GM21390 (cell line): ENCODE results near the gene MN1.

Source experiments
- ATAC-seq: cut with Tn5 transposase; IDR thresholded peaks from one replicate; pipeline ENCODE4 v1.9.1; 2021; ENCODE audit not compliant: unreplicated experiment

The MN1 gene

DNA sequence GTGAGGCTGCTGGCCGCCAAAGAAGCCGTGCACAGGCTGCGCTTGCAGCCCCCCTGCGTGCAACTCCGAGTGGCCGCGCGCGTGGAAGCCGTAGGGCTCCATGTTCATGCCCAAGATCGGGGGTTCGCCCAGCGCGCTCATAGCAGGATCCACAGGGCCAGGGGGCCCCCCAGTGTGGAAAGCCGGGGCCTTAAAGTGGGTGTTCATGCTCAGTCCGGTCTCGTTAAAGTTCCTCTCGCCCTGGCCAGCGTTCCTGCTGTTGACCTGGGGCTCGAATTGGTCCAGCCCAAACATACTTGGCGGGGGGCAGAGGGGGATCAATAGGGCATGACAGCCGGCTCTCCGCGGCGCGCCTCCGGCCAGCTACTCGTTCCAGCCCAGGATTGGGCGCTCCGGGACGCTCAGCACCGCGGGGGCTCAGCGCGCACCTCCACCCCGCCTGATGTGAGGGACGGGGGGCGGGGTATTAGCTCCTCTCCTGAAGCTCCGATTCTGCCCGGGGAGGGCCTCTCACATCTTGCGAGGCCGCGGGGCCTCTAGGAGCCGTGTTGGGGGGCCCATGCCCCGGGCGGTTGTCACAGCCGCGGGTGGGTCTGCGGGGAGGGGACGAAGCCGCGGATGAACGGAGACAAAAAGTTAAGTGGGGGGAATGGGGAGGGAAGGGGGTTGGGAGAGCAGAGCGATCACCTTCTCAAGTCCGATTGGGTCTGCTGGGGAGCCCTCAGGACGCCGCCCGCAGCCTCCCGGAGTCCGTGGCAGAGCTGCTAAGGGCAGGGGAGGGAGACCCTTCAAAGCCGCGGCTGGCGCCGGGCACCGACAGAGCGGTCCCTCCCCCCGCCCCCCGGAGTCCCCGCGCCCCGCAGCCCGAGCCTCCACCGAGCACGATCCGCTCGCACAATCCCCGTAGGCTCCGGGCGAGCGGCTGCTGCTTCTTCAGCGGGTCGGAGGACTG, 1.0 kb downstream of the MN1 start:
- ATAC-seq = no peak

DNA sequence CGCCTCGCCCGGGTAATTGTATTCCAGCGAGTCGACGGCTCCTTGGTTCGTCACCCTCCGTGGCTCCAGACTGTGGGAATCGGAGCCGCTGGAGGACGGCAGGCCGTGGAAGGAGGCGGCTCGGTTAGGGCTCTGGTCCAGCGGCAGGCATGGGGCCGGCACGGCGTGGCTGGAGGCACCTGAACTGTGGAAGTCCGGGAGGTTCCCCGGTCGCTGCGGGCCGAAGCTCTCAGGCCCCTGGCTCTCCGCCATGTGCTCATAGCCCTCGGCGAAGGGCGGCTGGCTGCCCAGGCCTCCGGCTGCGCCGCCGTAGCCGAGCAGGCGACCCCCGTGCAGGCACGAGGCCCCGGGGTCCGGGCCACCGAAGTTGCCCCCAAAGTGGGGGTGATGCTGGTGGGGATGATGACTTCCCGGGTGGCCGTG, 1.7 kb downstream of the MN1 start:
- ATAC-seq = no peak

DNA sequence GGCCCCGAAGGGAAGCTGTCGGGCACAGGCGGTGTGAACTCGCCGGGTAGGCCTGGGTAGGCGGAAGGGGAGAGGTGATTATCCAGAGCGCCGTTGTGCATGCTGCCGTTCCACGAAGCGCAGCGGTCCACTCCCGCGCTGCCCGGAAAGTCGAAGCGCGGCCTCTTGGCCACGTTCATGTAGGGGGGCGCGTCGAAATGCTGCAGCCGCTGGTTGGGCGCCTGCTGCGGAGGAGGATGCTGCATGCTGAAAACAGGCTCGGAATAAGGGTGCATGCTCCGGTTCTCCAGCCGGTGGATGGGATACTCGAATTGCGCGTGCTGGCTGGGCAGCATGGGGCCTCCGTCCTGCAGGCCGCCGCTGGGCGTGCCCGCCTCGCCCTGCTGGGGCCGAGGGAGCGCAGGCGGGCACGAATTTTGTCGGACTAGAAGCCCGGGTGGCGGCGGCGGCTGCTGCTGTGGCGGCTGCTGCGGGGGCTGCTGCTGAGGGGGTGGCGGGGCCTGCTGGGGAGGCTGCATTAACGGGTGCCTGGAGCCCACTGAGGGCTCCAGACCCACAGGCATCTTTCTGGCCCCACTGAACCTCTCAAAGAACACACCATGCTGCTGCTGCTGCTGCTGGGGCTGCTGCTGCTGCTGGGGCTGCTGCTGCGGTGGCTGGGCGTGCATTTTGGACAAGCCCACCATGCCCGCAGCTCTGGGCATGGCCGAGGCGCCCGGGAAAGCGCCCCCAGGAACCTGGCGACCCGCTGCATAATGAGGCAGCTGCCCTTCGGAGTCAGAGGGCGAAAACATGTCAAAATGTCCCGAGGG, 2.3 kb downstream of the MN1 start:
- ATAC-seq = no peak

DNA sequence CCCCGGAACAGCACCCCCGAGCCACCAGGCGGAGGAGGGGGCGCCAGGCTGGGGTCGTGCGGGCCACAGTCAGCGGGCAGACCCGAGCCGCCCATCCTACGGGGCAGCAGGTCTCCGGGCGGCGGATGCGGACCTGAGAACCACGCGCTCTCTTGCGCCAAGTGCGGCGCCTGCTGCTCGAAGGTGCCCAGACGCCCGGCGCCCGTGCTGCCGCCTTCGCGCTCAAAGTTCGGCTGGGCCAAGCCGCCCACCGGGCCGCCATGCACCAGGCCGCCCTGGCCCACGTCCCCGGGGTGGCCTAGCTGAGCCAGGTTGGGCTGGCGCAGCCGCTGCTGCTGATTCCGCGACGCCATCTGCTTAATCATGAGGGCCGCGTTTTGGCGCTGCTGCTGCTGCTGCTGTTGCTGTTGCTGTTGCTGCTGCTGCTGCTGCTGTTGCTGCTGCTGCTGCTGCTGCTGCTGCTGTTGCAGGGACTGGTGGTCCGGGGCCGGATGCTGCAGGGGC, 3.0 kb downstream of the MN1 start:
- ATAC-seq = no peak

DNA sequence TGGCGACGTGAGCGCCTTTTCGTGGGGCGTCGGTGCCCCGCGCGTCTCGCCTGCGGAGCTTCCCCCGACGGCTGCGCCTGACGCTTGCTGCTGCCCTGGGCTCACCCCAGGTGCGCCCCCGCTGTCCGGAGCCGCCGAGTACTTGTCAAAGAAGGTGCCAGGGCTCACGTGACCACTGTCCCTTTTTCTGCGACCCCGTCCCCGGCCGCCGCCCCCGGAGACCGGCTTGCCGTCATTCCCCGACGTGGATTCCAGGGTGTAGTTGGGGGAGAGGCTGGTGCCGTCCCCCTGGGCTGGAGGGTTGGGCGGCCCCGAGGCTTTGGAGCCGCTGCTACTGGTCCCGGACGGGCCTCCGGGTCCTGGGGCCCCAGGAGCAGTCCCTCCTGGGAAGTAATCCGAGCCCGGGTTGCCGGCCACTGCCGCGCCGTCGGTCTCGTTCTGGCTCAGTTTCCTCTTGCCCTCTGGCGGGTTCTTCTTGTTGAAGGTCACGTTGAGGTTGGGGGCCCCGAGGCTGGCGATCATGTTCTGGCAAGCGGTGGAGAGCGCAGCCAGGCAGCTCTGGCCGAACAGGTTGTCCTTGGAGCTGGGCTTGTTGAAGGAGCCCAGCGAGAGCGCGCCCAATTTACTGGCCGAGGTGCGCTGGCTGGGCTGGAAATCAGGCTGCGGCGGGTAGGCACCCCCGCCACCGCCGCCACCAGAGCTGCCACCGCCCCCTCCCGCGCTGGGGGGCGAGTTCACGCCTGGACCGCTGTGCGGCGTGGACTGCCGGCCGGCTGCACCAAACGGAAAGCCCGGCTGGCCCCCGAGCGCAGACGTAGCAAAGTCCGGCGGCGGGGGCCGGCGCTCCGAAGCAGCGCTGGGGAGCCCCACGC, 3.8 kb downstream of the MN1 start:
- ATAC-seq = no peak

DNA sequence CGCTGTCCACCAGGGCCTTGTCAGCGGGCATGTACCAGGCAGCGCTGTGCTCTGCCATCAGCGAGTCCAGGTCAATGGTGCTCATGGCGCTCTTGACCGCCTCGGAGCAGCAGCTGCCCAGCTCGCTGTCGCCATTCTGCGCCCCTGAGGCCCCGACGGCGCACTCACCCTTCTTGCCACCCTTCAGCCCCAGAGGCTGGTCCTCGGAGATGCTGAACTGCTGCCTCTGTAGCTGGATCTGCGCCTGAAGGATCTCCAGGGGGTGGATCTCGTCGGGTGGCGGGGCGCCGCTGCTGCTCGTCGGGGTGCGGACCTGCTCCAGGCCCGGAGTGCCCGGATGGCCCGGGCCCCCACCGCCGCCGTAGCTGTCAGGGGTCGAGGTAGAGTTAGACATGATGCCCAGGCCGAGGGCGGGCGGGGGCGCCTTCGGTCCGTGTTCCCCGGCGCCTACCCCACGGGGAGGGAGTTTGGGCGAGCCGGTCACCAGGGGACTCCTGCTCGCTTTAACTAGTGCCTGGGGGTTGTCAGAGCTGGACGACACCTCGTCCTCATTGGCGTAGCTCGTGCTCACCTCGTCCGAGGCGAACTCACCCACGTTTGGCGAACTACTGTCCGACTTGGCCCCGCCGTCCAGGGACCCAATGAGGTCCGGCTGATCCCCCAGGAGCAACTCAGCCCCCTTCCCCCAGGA, 4.6 kb downstream of the MN1 start:
- no peak for ATAC-seq

GRCh38 chr22:27795696-27796517, 5.6 kb downstream of the MN1 start:
- no peak for ATAC-seq

DNA sequence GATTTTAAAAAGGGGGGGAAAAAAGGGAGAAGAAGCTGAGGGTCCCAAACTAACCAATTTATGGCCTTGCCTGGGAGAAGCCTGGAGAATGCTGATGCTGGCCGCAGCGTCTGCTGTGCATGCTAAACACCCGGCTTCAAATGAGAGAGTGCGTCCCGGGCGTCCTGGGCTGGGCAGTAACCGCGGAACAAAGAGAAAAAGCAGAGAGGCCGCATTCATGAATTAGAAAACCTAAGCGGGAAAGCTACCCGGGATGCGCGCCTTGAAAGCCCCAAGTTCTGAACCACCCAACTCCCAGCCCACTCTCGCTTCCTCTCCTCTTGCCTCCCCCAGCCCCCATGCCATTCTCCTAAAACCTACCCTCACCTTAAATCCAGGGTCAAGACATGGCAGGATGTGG, 6.5 kb downstream of the MN1 start:
- ATAC-seq = no peak

DNA sequence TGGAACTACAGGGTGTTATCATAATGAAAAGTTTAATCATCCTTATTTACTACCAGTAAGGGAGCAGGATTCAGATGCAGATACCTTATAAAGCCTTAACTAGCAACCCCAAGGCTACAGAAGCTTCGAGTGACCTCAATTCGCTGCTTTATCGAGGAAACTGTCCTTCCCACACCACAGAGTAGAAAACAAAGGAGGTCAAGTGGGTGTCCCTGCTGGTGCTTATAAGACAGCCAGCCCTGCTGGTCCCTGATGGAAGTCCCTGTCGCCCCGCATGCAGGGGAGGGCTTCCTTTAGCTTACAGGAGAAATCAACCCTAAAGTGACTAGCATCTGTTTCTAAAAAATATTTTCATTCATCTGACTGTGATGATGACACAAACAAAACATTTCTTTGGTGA, 7.3 kb downstream of the MN1 start:
- ATAC-seq = no peak

GRCh38 chr22:27793576-27793975, 8.0 kb downstream of the MN1 start:
- no peak for ATAC-seq

GRCh38 chr22:27792452-27793161, 8.9 kb downstream of the MN1 start:
- no peak for ATAC-seq

- ATAC-seq = no peak
Measured at GRCh38 chr22:27791859-27792241, 9.7 kb downstream of the MN1 start.

DNA sequence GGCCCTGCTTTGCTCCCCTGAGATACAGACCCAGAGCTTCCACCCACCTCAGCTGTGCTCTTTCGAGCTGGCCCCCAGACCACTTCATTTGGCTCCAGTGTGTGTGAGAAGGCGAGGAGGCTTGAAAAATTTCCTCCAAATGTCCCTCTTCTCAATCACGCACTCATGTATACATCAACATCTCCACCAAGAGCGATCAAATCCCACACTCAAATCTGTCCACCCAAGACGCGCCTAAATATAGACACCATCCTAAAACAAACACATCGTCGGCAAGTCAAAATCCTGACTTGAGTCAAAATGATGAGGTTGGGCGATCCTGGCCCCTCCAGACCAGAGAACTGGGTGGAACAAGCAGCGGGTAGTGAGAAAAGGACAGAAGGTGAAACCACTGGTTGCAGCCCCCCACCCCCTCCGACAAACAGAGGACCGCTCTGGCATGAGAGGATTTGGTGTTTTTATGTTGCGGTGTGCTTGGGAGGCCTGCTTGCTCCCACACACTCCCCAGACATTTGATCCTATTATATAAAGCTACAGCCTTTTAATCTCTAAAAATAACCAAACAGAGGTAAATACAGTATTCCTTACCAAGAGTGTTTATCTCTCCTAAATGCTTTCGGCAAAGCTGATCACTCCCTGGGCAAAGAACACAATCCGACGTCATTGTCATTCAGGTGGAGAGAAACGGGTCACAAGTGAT, 10.2 kb downstream of the MN1 start:
- ATAC-seq = no peak

GRCh38 chr22:27790376-27791158, 11.0 kb downstream of the MN1 start:
- no peak for ATAC-seq

GRCh38 chr22:27788500-27789288, 12.9 kb downstream of the MN1 start:
- ATAC-seq = no peak

GRCh38 chr22:27786965-27787364, 14.6 kb downstream of the MN1 start:
- ATAC-seq = no peak
